ENCODE data around the gene PTPRD.

DNA sequence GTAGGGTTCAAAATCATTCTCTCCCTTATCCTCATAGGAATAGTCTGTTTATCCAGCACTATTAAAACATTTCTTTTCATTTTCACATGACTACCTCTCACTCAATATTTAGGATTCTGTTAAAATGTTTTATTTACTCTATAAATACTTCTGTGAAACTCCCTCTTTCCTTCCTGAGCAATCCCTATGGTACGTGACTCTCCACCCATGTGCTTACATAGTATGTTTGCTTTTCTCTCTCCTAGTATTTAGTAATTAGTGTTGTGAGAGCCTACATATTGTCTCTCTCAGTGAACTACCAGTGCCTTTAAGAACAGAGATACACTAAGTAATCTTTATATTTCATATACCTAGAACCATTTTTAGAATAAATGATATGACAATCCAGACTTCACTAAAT lies 46.0 kb downstream of the PTPRD start:
- TF ChIP-seq EZH2 (IDR thresholded peaks at IDR 0.05; ENCODE audit: borderline replicate concordance, low read length): no peak
- TF ChIP-seq CTCF (conservative IDR thresholded peaks at IDR 0.05 in 1 of 2, IDR thresholded peaks at IDR 0.05 in 1 of 2; ENCODE audit: extremely low read depth in 1 of 2, insufficient read depth in 1 of 2, low read depth in 1 of 2, low read length in 2 of 2): no peak
